HepG2 (cell line): ENCODE measurements around the gene ALOX5AP. TPM values are rescaled to one million over a fixed set of nuclear protein-coding genes. Genes with fewer than 3 reads are reported as not detected.

Experiments used
- ATAC-seq: fragments of 200-7000 bp; cut with Tn5 transposase; 3 replicates; pipeline ENCODE4 v1.9.1; 2020; ENCODE audit warnings: mild to moderate bottlenecking, moderate library complexity
- BruUV-seq: library from RNA; stranded (reverse); fragments of 400-500 nt; replicated peaks from 2 replicates; lab custom pipeline; 2021; lab: Mats Ljungman, UMichigan
- CTCF ChIA-PET: fragments of 300-600 bp; formaldehyde crosslinking; extraction: SDS; loops from one replicate; lab custom pipeline; 2021; ENCODE audit warnings: low total read pairs, inconsistent platforms, low intra/inter-chr PET ratio; lab: Yijun Ruan, JAX
- POLR2A ChIA-PET: fragments of 350-600 bp; sonication (Branson Sonifier 250); formaldehyde crosslinking; loops from one replicate; lab custom pipeline; 2020; ENCODE audit warnings: antibody characterized with exemption, inconsistent platforms; lab: Yijun Ruan, JAX
- DNase-seq: peaks from one replicate; pipeline ENCODE4 v3.0.0-alpha.2; 2015; ENCODE audit warnings: low spot score
- FAIRE-seq: peaks from 3 replicates; lab custom pipeline; 2011; peaks lifted over from hg19 to GRCh38; lab: Jason Lieb, UNC
- H2AFZ ChIP-seq: one replicate; pipeline ENCODE4 v1.6.1; 2011; ENCODE audit warnings: low read length, inconsistent platforms
- H3K27ac ChIP-seq: fragments of 300-600 bp; 3 replicates; pipeline ENCODE4 v1.8.0; 2011; ENCODE audit warnings: mixed run types, mild to moderate bottlenecking, mixed read lengths, low read length, inconsistent platforms; ENCODE audit not compliant: insufficient read depth; ENCODE audit errors: extremely low read length
- H3K27me3 ChIP-seq, 2 experiments: fragments of 200-600 bp in 1 of 2; 2 replicates in 1 of 2; 3 replicates in 1 of 2; pipeline versions ENCODE4 v1.6.0 to v1.8.0; 2011; ENCODE audit warnings: low read length in 2 of 2, mild to moderate bottlenecking in 2 of 2, moderate library complexity in 2 of 2, inconsistent platforms in 1 of 2; ENCODE audit not compliant: insufficient read depth in 2 of 2, control insufficient read depth in 1 of 2
- H3K36me3 ChIP-seq, 2 experiments: fragments of 200-600 bp in 1 of 2; replicated peaks in 1 of 2; 2 replicates in 1 of 2; 3 replicates in 1 of 2; pipeline versions ENCODE4 v1.5.1 to v1.8.0; 2011; ENCODE audit warnings: low read length in 2 of 2, inconsistent platforms in 1 of 2; ENCODE audit not compliant: insufficient read depth in 2 of 2, control insufficient read depth in 1 of 2
- H3K4me1 ChIP-seq: 2 replicates; pipeline ENCODE4 v1.5.1; 2012; ENCODE audit warnings: low read length, inconsistent platforms; ENCODE audit not compliant: insufficient read depth
- H3K4me2 ChIP-seq: 2 replicates; pipeline ENCODE4 v1.6.0; 2011; ENCODE audit warnings: low read depth, low read length, inconsistent platforms
- H3K4me3 ChIP-seq, 3 experiments: fragments of 200-600 bp in 1 of 3; sonication (generic), shearing (Covaris generic) in 1 of 3; replicated peaks in 1 of 3; 2 replicates each; pipeline ENCODE4 v1.5.1; 2011 to 2016; ENCODE audit warnings: low read length in 3 of 3, inconsistent platforms in 2 of 3, low read depth in 2 of 3, mild to moderate bottlenecking in 2 of 3, control low read depth in 1 of 3, mixed read lengths in 1 of 3; ENCODE audit not compliant: insufficient read depth in 1 of 3
- H3K79me2 ChIP-seq: one replicate; pipeline ENCODE4 v1.6.1; 2011; ENCODE audit warnings: low read length, inconsistent platforms; ENCODE audit not compliant: insufficient read depth
- H3K9ac ChIP-seq: 2 replicates; pipeline ENCODE4 v1.6.0; 2011; ENCODE audit warnings: mild to moderate bottlenecking, low read depth, low read length, inconsistent platforms; ENCODE audit not compliant: insufficient read depth
- H3K9me3 ChIP-seq: 2 replicates; pipeline ENCODE4 v1.5.1; 2012; ENCODE audit warnings: mild to moderate bottlenecking, low read length
- H4K20me1 ChIP-seq: 2 replicates; pipeline ENCODE4 v1.6.0; 2011; ENCODE audit warnings: inconsistent platforms, mild to moderate bottlenecking, low read length, moderate library complexity; ENCODE audit not compliant: insufficient read depth
- AFF4 ChIP-seq: sonication (generic); formaldehyde crosslinking; IDR thresholded peaks from 2 replicates; pipeline ENCODE4 v1.4.0; 2020; ENCODE audit warnings: missing genetic modification reagents
- ZNF501 ChIP-seq: sonication (generic); formaldehyde crosslinking; IDR thresholded peaks from 2 replicates; pipeline ENCODE4 v1.5.1; 2020; ENCODE audit warnings: mild to moderate bottlenecking, moderate library complexity, missing genetic modification reagents
- ZNF512 ChIP-seq: sonication (generic); formaldehyde crosslinking; IDR thresholded peaks from 2 replicates; pipeline ENCODE4 v1.4.0; 2020; ENCODE audit warnings: mild to moderate bottlenecking, missing genetic modification reagents
- WGBS: methylation state at CpG from one replicate; pipeline ENCODE4 v1.1.6; 2017; ENCODE audit warnings: low lambda C conversion rate; 5-methylcytosine and 5-hydroxymethylcytosine counted together
- in situ Hi-C: cut with HindIII; loops from 2 replicates; pipeline ENCODE4 v1.10.0; 2017; ENCODE audit warnings: low pct_unique_long_range_greater_than_20kb; ENCODE audit not compliant: extremely low pct_ligation_motif_present
- intact Hi-C: fragments of 100-400 bp; cut with micrococcal nuclease; formaldehyde crosslinking; loops from one replicate; pipeline ENCODE4 v1.10.0; 2022; ENCODE audit not compliant: unreplicated experiment
- polyA plus RNA-seq, 8 experiments: library from polyadenylated mRNA; depleted of rRNA in 3 of 8; stranded (reverse) in 7 of 8; unstranded in 1 of 8; fragments of >200 nt; fragmentation: Illumina TruSeq in 4 of 8; extraction: Trizol in 4 of 8; gene quantifications; 2 replicates each; pipeline versions ENCODE4 v1.2.1 to v1.2.3, GENCODE V29; 2011 to 2016; ENCODE audit warnings: low read depth in 4 of 8, missing spikeins in 1 of 8, mixed read lengths in 1 of 8; ENCODE audit not compliant: insufficient read depth in 1 of 8
- total RNA-seq, 5 experiments: library from RNA; depleted of rRNA; stranded (reverse); fragments of >200 nt; fragmentation: Illumina TruSeq; extraction: Trizol; gene quantifications; 2 replicates each; pipeline ENCODE4 v1.2.3, GENCODE V29; 2016; ENCODE audit warnings: low read depth in 1 of 5

Gene ALOX5AP
- total and polyA plus RNA-seq, 2 of the 13 experiments (the other 11 are each of a cell fraction or from before 2014, with no cell fraction given), result 0.97 to 1.2 TPM

GRCh38 chr13:30792285-30793000 lies 57.1 kb downstream of the ALOX5AP start (continued):
- TF ChIP-seq AFF4 (CRISPR knock-in tag), result no peak
- TF ChIP-seq, all 625 proteins: peak for 18

- in situ Hi-C loops (loop anchor here (5.0 kb wide), 1 partner anchor 119 kb away; no protein-coding TSS in a partner anchor), intact Hi-C loops (no loop called here)
- 21% methylated on average over 4 of the region's 4 CpGs for WGBS
- POLR2A ChIA-PET, result interaction anchor here (0.6 kb wide), 1 partner anchor 729 kb away, joined by 3 read pairs; no protein-coding TSS in a partner anchor
- Histone ChIP-seq H3K4me1 (peaks cover 54% of the 10 kb centered on the region), H3K4me3 (no peak overlapping the region), H4K20me1 (no peaks in the 10 kb centered on the region), H3K9ac (no peak overlapping the region), H3K9me3 (no peaks in the 10 kb centered on the region), H3K36me3 (no peaks in the 10 kb centered on the region), H3K4me2 (peak overlapping the region; percentile 62), H3K79me2 (no peaks in the 10 kb centered on the region), H2AFZ (no peak overlapping the region), H3K27ac (no peak overlapping the region), H3K27me3 (no peaks in the 10 kb centered on the region; a peak in 1 of 5 replicates)
- no peak for DNase-seq
- ATAC-seq, result no peak
- TF ChIP-seq ZNF501 (CRISPR knock-in tag), result no peak
- no peak for TF ChIP-seq ZNF512 (CRISPR knock-in tag)
- CTCF ChIA-PET, result no interaction called here
- BruUV-seq, result no TSS peak
- no peak for FAIRE-seq
Measured at GRCh38 chr13:30796132-30796572, 60.8 kb downstream of the ALOX5AP start.
